CD14-positive monocyte (primary cell): ENCODE results near the gene IRS2. TPM values are rescaled to one million over a fixed set of nuclear protein-coding genes. Genes with fewer than 3 reads are reported as not detected.

Experiments used
- DNase-seq, 3 donors: peaks; one replicate each; pipeline ENCODE4 v3.0.0-alpha.2; 2011 to 2022
- H2AFZ ChIP-seq: 2 replicates; pipeline ENCODE4 v1.6.0; 2012; ENCODE audit warnings: mild to moderate bottlenecking, low read depth, low read length, inconsistent platforms; ENCODE audit not compliant: insufficient read depth, poor library complexity, severe bottlenecking
- H3K27ac ChIP-seq, 2 donors: 1 replicate in 1 of 2; 2 replicates in 1 of 2; pipeline ENCODE4 v1.5.1; 2012 to 2013; ENCODE audit warnings: low read length in 2 of 2, control low read depth in 1 of 2, inconsistent platforms in 1 of 2, low read depth in 1 of 2, mild to moderate bottlenecking in 1 of 2
- H3K27me3 ChIP-seq, 2 donors: one replicate each; pipeline versions ENCODE4 v1.6.0 to v1.6.1; 2011 to 2013; ENCODE audit warnings: low read length in 2 of 2; ENCODE audit not compliant: control insufficient read depth in 2 of 2, insufficient read depth in 2 of 2
- H3K36me3 ChIP-seq, 2 donors: replicated peaks in 1 of 2; 1 replicate in 1 of 2; 2 replicates in 1 of 2; pipeline versions ENCODE4 v1.5.1 to v1.6.1; 2012 to 2013; ENCODE audit warnings: low read length in 2 of 2, control low read depth in 1 of 2, inconsistent platforms in 1 of 2, mild to moderate bottlenecking in 1 of 2; ENCODE audit not compliant: insufficient read depth in 2 of 2, control insufficient read depth in 1 of 2
- H3K4me1 ChIP-seq, 2 donors: 1 replicate in 1 of 2; 2 replicates in 1 of 2; pipeline versions ENCODE4 v1.5.1 to v1.6.1; 2012 to 2013; ENCODE audit warnings: low read length in 2 of 2, control low read depth in 1 of 2, inconsistent platforms in 1 of 2, mild to moderate bottlenecking in 1 of 2, moderate library complexity in 1 of 2; ENCODE audit not compliant: insufficient read depth in 2 of 2, control insufficient read depth in 1 of 2
- H3K4me2 ChIP-seq: replicated peaks from 2 replicates; pipeline ENCODE3; 2012; ENCODE audit warnings: low read length, moderate library complexity, mild to moderate bottlenecking; ENCODE audit not compliant: poor library complexity, severe bottlenecking; ENCODE audit errors: extremely low read depth
- H3K4me3 ChIP-seq, 3 experiments: fragments of 200-600 bp in 1 of 3; sonication (generic) in 1 of 3; replicated peaks in 1 of 3; 1 replicate in 2 of 3; 2 replicates in 1 of 3; pipeline ENCODE4 v1.5.1; 2011 to 2013; ENCODE audit warnings: low read length in 3 of 3, mild to moderate bottlenecking in 3 of 3, control low read depth in 2 of 3, low read depth in 2 of 3, inconsistent platforms in 1 of 3, moderate library complexity in 1 of 3
- H3K79me2 ChIP-seq: 2 replicates; pipeline ENCODE4 v1.6.0; 2012; ENCODE audit warnings: mild to moderate bottlenecking, control low read depth, inconsistent platforms, low read length, moderate library complexity; ENCODE audit not compliant: insufficient read depth
- H3K9ac ChIP-seq: 2 replicates; pipeline ENCODE4 v1.6.0; 2017; ENCODE audit warnings: low read length, mild to moderate bottlenecking; ENCODE audit not compliant: insufficient read depth, poor library complexity, severe bottlenecking
- H3K9me3 ChIP-seq, 2 donors: replicated peaks in 1 of 2; 1 replicate in 1 of 2; 2 replicates in 1 of 2; pipeline versions ENCODE4 v1.5.1 to v1.6.1; 2012 to 2013; ENCODE audit warnings: low read length in 2 of 2, control low read depth in 1 of 2; ENCODE audit not compliant: control insufficient read depth in 1 of 2, insufficient read depth in 1 of 2
- H4K20me1 ChIP-seq: 2 replicates; pipeline ENCODE4 v1.6.0; 2012; ENCODE audit warnings: mild to moderate bottlenecking, low read length, control low read depth, moderate library complexity; ENCODE audit not compliant: insufficient read depth
- H3K27ac Mint-ChIP-seq, 7 donors: one replicate each; pipeline ENCODE4 v1.8.0; 2020; ENCODE audit warnings: mild to moderate bottlenecking in 7 of 7, mixed read lengths in 7 of 7, moderate library complexity in 6 of 7, inconsistent platforms in 2 of 7
- H3K27me3 Mint-ChIP-seq, 3 donors: one replicate each; pipeline ENCODE4 v1.8.0; 2021 to 2022; ENCODE audit warnings: low read depth in 3 of 3, mild to moderate bottlenecking in 3 of 3, mixed read lengths in 3 of 3, moderate library complexity in 3 of 3, inconsistent platforms in 1 of 3
- H3K36me3 Mint-ChIP-seq, 2 donors: one replicate each; pipeline ENCODE4 v1.8.0; 2020; ENCODE audit warnings: mixed read lengths in 2 of 2, inconsistent platforms in 1 of 2, mild to moderate bottlenecking in 1 of 2
- H3K4me1 Mint-ChIP-seq: one replicate; pipeline ENCODE4 v1.8.0; 2020; ENCODE audit warnings: mild to moderate bottlenecking, mixed read lengths
- H3K4me3 Mint-ChIP-seq, 2 donors: one replicate each; pipeline ENCODE4 v1.8.0; 2020; ENCODE audit warnings: mild to moderate bottlenecking in 2 of 2, mixed read lengths in 2 of 2, moderate library complexity in 1 of 2
- H3K9me3 Mint-ChIP-seq, 7 donors: one replicate each; pipeline ENCODE4 v1.8.0; 2020 to 2022; ENCODE audit warnings: mixed read lengths in 7 of 7, mild to moderate bottlenecking in 6 of 7, moderate library complexity in 6 of 7, inconsistent platforms in 2 of 7
- CTCF ChIP-seq: fragments of 200-600 bp; IDR thresholded peaks from one replicate; pipeline ENCODE4 v1.8.0; 2022; ENCODE audit warnings: antibody characterized with exemption, mild to moderate bottlenecking
- WGBS: methylation state at CpG from one replicate; pipeline ENCODE4 v1.1.5; 2013; ENCODE audit warnings: missing lambda C conversion rate; ENCODE audit not compliant: insufficient coverage; 5-methylcytosine and 5-hydroxymethylcytosine counted together
- intact Hi-C, 2 donors: fragments of 100-400 bp; cut with micrococcal nuclease; formaldehyde crosslinking; loops; one replicate each; pipeline versions ENCODE4 v1.15.0 to v1.15.1; 2023
- polyA plus RNA-seq, 3 donors: library from polyadenylated mRNA; depleted of rRNA in 1 of 3; unstranded in 2 of 3; stranded (reverse) in 1 of 3; fragments of 300-500 nt in 2 of 3; fragments of >200 nt in 1 of 3; fragmentation: Illumina TruSeq in 2 of 3; gene quantifications; 1 replicate in 2 of 3; 2 replicates in 1 of 3; pipeline ENCODE4 v1.2.3, GENCODE V29; 2012 to 2021

IRS2 gene
- polyA plus RNA-seq, 3 donors: 2.4 to 27.1 (median 3.5) TPM

- DNase-seq: no peak
- Histone ChIP-seq H3K4me3 (no peak overlapping the region), H3K27ac (no peak overlapping the region), H3K4me1 (peaks cover 0 to 4% of the 10 kb centered on the region in 2 donors), H2AFZ (no peak overlapping the region), H3K9ac (no peak overlapping the region), H3K4me2 (no peak overlapping the region), H4K20me1 (peaks cover 5% of the 10 kb centered on the region), H3K36me3 (no peaks in the 10 kb centered on the region), H3K27me3 (no peaks in the 10 kb centered on the region), H3K79me2 (no peaks in the 10 kb centered on the region), H3K9me3 (no peaks in the 10 kb centered on the region)
- Mint-ChIP-seq H3K4me3 (no peak overlapping the region), H3K27ac (no peak overlapping the region), H3K4me1 (peaks cover 14% of the 10 kb centered on the region), H3K27me3 (peaks cover 2 to 7% (median 4%) of the 10 kb centered on the region in 3 donors), H3K36me3 (peaks cover 0 to 3% of the 10 kb centered on the region in 2 donors), H3K9me3 (peaks cover 0 to 3% (median 0%) of the 10 kb centered on the region in 7 donors)
- intact Hi-C loops: no loop called here
- WGBS: 98% methylated on average over 15 of the region's 15 CpGs
- no peak for TF ChIP-seq CTCF
Observed at GRCh38 chr13:109745702-109746101, 40.7 kb downstream of the IRS2 start.

DNA sequence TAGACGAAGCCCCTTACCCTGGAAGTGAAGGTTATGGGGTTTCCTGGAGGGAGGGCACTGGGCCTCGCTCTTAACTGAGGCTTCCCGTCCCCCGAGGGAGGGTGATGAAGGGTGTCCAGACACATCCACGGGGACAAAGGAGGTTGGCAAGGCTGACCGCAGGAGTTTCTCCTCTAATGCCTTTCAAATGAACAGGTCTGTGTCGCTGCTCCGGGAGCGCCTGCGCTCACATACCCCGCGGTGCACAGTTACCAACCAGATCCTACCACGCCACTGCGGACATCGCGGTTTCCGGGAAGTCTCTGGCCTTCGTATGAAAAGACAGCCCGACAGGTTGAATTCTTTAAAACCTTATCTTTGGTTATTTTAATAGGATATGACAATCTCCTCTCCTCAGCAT is 41.3 kb downstream of the IRS2 start:
- H3K4me3 ChIP-seq: no peak overlapping the region
- Mint-ChIP-seq H3K4me1 (peaks cover 17% of the 10 kb centered on the region), H3K27me3 (peaks cover 1 to 7% (median 4%) of the 10 kb centered on the region in 3 donors), H3K4me3 (no peak overlapping the region), H3K27ac (no peak overlapping the region), H3K36me3 (no peaks in the 10 kb centered on the region), H3K9me3 (peaks cover 0 to 3% (median 0%) of the 10 kb centered on the region in 7 donors)
- no peaks in the 10 kb centered on the region for H4K20me1 ChIP-seq
- TF ChIP-seq CTCF: no peak
- intact Hi-C loops: no loop called here
- no peaks in the 10 kb centered on the region for H3K36me3 ChIP-seq
- H3K79me2 ChIP-seq: no peaks in the 10 kb centered on the region
- H3K9ac ChIP-seq: no peak overlapping the region
- H3K27ac ChIP-seq: no peak overlapping the region
- no peaks in the 10 kb centered on the region for H3K9me3 ChIP-seq
- H3K4me2 ChIP-seq: no peak overlapping the region
- no peak for DNase-seq
- 96% methylated on average over 16 of the region's 19 CpGs for WGBS
- peaks cover 0 to 4% of the 10 kb centered on the region in 2 donors for H3K4me1 ChIP-seq
- no peaks in the 10 kb centered on the region for H3K27me3 ChIP-seq
- no peak overlapping the region for H2AFZ ChIP-seq
